ENCODE results near the gene FNIP2.
"Not testable (repeated sequence)": the region's sequence is repeated elsewhere in the genome, so short reads cannot be mapped to it uniquely, and the experiment has no call there.

Gene FNIP2

GRCh38 chr4:158894826-158895225, 126.0 kb downstream of the FNIP2 start:
- DNase-seq (ENCODE audit: extremely low spot score), result no peak
- POLR2A ChIA-PET, result no interaction called here
- CTCF ChIA-PET, result interaction anchor here (1.6 to 1.8 kb wide), 2 partner anchors 9 to 20 kb away, joined by 3 to 10 read pairs; no protein-coding TSS in a partner anchor
- TF ChIP-seq CTCF (IDR thresholded peaks at IDR 0.05; ENCODE audit: control extremely low read depth, extremely low read depth, low read depth, missing control alignments), result no peak

GRCh38 chr4:158895797-158896576, 127.2 kb downstream of the FNIP2 start:
- no peak for DNase-seq (ENCODE audit: extremely low spot score)
- TF ChIP-seq CTCF (IDR thresholded peaks at IDR 0.05; ENCODE audit: control extremely low read depth, extremely low read depth, low read depth, missing control alignments), result no peak
- ChIA-PET POLR2A (no interaction called here), CTCF (interaction anchor here (1.8 kb wide), 1 partner anchor 8 kb away, joined by 10 read pairs; no protein-coding TSS in a partner anchor)

GRCh38 chr4:158896577-158897238, 127.9 kb downstream of the FNIP2 start:
- CTCF ChIA-PET, result interaction anchor here (1.8 kb wide), 1 partner anchor 7 kb away, joined by 10 read pairs; no protein-coding TSS in a partner anchor
- POLR2A ChIA-PET; DNase-seq (ENCODE audit: extremely low spot score): not testable (repeated sequence)

GRCh38 chr4:158900408-158900807, 131.6 kb downstream of the FNIP2 start:
- CTCF ChIA-PET, result interaction anchor here (0.9 kb wide), 1 partner anchor 9 kb away, joined by 3 read pairs; no protein-coding TSS in a partner anchor
- POLR2A ChIA-PET; DNase-seq (ENCODE audit: extremely low spot score): not testable (repeated sequence)

- POLR2A ChIA-PET, result interaction anchor here (0.5 kb wide), 1 partner anchor 379 kb away, joined by 3 read pairs; no protein-coding TSS in a partner anchor
- not testable (repeated sequence) for DNase-seq (ENCODE audit: extremely low spot score)
- CTCF ChIA-PET, result interaction anchor here (2.5 kb wide), 1 partner anchor 7 kb away, joined by 10 read pairs; no protein-coding TSS in a partner anchor
These were observed 133.7 kb downstream of the FNIP2 start for GRCh38 chr4:158902280-158903078.

GRCh38 chr4:158903079-158903456, 134.2 kb downstream of the FNIP2 start:
- DNase-seq (ENCODE audit: extremely low spot score), result no peak
- POLR2A ChIA-PET, result interaction anchor here (0.5 kb wide), 1 partner anchor 379 kb away, joined by 3 read pairs; no protein-coding TSS in a partner anchor
- TF ChIP-seq CTCF (IDR thresholded peaks at IDR 0.05; ENCODE audit: control extremely low read depth, extremely low read depth, low read depth, missing control alignments), result no peak
- CTCF ChIA-PET, result interaction anchor here (2.5 kb wide), 1 partner anchor 7 kb away, joined by 10 read pairs; no protein-coding TSS in a partner anchor

GRCh38 chr4:158903472-158904043, 134.7 kb downstream of the FNIP2 start:
- CTCF ChIA-PET, result interaction anchor here (2.0 to 2.5 kb wide), 2 partner anchors 8 to 42 kb away, joined by 4 to 10 read pairs; no protein-coding TSS in a partner anchor
- TF ChIP-seq CTCF (IDR thresholded peaks at IDR 0.05; ENCODE audit: control extremely low read depth, extremely low read depth, low read depth, missing control alignments), result no peak
- DNase-seq (ENCODE audit: extremely low spot score), result no peak
- POLR2A ChIA-PET, result interaction anchor here (0.5 kb wide), 1 partner anchor 378 kb away, joined by 3 read pairs; no protein-coding TSS in a partner anchor
